Activated T-helper 1 cell treated with Interleukin-2 at 50 U/mL for 16 hours (primary cell): ENCODE measurements around the gene COPS3.
"Not testable (repeated sequence)": the region's sequence is repeated elsewhere in the genome, so short reads cannot be mapped to it uniquely, and the experiment has no call there.

ENCODE experiments used
- DNase-seq: peaks from one replicate; pipeline ENCODE4 v3.0.0-alpha.2; 2020; ENCODE audit warnings: low read depth

The COPS3 gene

GRCh38 chr17:17301659-17302058 lies 20.6 kb upstream of the COPS3 start:
- DNase-seq: not testable (repeated sequence)

- DNase-seq: no peak
Measured at GRCh38 chr17:17300624-17301568, 19.9 kb upstream of the COPS3 start.

DNA sequence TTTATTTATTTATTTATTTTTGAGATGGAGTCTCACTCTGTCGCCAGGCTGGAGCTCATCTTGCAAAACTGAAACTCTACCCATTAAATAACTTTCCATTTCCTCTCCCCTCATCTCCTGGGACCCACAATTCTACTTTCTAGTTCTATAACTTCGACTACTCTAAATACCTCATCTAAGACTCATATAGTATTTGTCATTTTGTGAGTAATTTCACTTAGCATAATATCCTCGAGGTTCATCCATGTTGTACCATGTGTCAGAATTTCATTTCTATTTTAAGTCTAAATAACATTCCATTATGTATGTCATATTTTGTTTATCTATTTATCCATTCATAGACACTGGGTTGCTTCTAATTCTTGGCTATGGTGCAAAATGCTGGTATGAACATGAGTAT lies 17.1 kb upstream of the COPS3 start:
- no peak for DNase-seq

GRCh38 chr17:17297217-17297616 lies 16.2 kb upstream of the COPS3 start:
- DNase-seq: no peak

DNA sequence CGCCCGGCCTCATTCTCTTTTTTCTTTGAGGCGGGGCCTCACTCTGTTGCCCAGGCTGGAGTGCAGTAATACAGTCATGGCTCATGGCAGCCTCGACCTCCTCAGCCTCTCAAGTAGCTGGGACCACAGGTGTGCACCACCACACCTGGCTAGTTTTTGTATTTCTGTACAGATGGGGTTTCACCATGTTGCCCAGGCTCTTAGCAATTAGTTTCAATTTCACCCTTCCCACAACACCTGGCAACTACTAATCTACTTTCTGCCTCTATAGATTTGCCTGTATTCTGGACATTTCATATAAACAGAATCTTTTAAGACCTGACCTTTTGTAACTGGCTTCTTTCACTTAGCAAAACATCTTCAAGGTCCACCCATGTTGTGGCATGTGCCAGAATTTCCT lies 14.1 kb upstream of the COPS3 start:
- no peak for DNase-seq

GRCh38 chr17:17289701-17290100 lies 8.7 kb upstream of the COPS3 start:
- no peak for DNase-seq

GRCh38 chr17:17289086-17289485 lies 8.0 kb upstream of the COPS3 start:
- no peak for DNase-seq

- DNase-seq: no peak
Measured at GRCh38 chr17:17285951-17286350, 4.9 kb upstream of the COPS3 start.

GRCh38 chr17:17279316-17279715 lies 1.7 kb downstream of the COPS3 start:
- DNase-seq: no peak

- DNase-seq: not testable (repeated sequence)
Measured at GRCh38 chr17:17277431-17277830, 3.6 kb downstream of the COPS3 start.

- DNase-seq: no peak
Measured at GRCh38 chr17:17275971-17276370, 5.1 kb downstream of the COPS3 start.

DNA sequence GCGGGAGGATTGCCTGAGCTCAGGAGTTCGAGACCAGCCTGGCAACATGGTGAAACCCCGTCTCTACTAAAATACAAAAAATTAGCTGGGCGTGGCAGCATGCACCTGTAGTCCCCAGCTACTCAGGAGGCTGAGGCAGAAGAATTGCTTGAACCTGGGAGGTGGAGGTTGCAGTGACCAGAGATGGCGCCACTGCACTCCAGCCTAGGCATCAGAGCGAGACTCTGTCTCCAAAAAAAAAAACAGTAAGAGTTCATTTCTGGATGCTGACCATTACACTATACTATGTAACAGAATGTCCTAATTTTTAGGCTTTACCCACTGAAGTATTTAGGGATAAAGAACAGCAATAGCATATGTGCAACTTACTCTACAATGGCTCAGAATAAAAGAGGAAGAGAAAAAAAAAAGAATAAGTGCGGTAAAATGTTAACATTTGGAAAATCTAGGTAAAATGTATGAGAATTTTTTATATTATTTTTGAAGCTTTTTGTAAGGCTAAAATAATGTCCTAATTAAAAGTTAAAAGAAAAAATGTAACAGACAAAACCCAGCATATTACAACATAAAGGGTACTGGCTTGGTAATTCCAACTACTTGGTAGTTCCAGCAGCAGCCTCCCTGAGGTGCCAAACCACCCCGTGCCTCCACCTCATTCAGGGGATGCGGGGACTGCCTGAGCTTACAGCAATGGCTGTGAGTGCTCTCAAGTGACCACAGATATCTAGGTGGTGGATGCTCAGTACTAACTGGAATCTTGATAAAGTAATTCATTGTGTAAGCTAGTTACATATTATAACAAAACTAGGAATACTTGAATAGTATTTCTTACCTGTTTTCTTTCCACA lies 10.9 kb downstream of the COPS3 start:
- no peak for DNase-seq

DNA sequence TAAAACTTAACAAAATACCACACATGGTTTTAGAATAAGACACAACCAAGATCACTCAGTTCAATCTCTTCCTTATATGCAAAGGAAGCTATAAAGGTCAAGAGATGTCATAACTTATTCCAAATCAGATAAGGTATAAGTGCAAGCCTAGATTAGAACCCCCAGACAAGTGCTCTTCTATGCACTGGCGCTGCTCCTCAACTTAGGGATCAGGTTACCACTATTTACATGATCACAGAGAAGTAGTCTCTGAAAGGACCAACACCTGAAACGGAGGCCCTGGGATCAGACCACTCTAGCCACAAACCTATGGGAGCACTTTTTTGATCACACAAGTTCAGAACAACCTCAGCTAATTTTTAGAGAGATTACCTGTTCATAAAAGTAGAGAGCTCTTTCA lies 16.6 kb downstream of the COPS3 start:
- no peak for DNase-seq

- no peak for DNase-seq
Measured at GRCh38 chr17:17258998-17259397, 22.0 kb downstream of the COPS3 start.

GRCh38 chr17:17258011-17258410 lies 23.0 kb downstream of the COPS3 start:
- no peak for DNase-seq

DNA sequence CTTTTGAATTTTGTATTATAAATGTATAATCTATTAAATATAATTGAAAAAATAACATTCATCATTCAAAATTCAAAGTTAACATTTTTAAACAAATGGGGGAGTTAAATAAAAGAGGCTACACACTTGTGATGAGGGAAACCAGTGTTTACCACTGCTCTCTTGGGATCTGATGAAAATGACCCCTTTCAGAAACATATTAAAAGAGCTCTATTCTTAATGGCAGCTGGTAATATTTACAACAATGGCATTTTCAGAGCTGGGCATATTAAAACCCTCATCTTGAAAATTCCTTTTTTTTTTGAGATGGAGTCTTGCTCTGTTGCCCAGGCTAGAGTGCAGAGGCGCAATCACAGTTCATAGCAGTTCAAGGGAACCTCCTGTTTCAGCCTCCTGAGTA lies 24.7 kb downstream of the COPS3 start:
- no peak for DNase-seq

DNA sequence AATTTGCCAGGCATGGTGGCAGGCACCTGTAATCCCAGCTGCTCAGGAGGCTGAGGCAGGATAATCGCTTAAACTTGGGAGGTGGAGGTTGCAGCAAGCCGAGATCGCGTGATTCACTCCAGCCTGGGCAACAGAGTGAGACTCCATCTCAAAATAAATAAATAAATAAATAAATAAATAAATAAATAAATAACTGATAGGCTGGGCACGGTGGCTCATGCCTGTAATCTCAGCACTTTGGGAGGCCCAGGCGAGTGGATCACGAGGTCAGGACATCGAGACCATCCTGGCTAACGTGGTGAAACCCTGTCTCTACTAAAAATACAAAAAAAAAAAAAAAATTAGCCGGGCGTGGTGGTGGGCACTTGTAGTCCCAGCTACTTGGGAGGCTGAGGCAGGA lies 25.4 kb downstream of the COPS3 start:
- DNase-seq: not testable (repeated sequence)

DNA sequence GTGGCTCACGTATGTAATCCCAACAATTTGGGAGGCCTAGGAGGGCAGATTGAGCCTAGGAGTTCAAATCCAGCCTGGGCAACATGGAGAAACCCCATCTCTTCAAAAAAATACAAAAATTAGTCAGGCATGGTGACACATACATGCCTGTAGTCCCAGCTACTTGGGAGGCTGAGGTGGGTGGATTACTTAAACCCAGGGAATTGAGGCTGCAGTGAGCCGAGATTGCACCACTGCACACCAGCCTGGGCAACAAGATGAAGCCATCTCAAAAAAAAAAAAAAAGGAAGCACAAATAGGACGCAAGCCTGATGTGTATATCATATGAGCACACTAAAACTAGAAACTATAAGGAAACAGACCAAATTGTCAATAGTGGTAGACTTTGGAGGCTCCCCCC lies 27.0 kb downstream of the COPS3 start:
- DNase-seq: no peak

- no peak for DNase-seq
Measured at GRCh38 chr17:17253406-17253805, 27.6 kb downstream of the COPS3 start.

DNA sequence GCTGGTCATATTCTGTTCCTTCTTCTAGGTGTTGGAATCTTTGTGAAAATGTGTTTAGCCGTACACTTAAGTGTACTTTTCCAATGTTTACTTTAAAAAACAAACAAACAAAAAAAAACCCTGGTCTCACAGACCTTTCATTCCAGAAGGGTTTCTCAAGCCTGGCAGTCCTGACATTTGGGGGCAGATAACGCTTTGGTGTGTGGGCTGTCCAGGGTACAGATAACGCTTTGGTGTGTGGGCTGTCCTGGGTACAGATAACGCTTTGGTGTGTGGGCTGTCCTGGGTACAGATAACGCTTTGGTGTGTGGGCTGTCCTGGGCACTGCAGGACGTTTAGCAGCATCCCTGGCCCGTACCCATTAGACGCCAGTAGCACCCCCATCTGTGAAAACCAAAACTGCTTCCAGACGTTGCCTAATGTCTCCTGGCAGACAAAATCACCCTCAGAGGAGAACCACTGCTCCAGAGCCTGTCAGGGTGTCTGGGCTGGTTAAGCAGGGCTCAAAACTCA lies 28.8 kb downstream of the COPS3 start:
- no peak for DNase-seq

GRCh38 chr17:17246879-17247278 lies 34.2 kb downstream of the COPS3 start:
- DNase-seq: no peak

- no peak for DNase-seq
Measured at GRCh38 chr17:17243163-17243562, 37.9 kb downstream of the COPS3 start.

- no peak for DNase-seq
Measured at GRCh38 chr17:17242246-17242645, 38.8 kb downstream of the COPS3 start.
